Esophagus muscularis mucosa (tissue), 4 donors: Measurements from ENCODE around the gene NAA11. TPM values are rescaled to one million over a fixed set of nuclear protein-coding genes. Genes with fewer than 3 reads are reported as not detected.

Source experiments
- DNase-seq: peaks from one replicate; pipeline ENCODE4 v3.0.0-alpha.2; 2017; ENCODE audit errors: extremely low spot score
- H3K27ac ChIP-seq, 4 donors: fragments of 200-600 bp; sonication (generic); replicated peaks in 1 of 4; 1 replicate in 3 of 4; 2 replicates in 1 of 4; pipeline ENCODE4 v1.5.1; 2016 to 2019; ENCODE audit warnings: mild to moderate bottlenecking in 1 of 4
- H3K27me3 ChIP-seq, 4 donors: fragments of 200-600 bp; sonication (generic); one replicate each; pipeline versions ENCODE4 v1.5.1 to v1.6.0; 2016 to 2019
- H3K36me3 ChIP-seq, 4 donors: fragments of 200-600 bp; sonication (generic); one replicate each; pipeline ENCODE4 v1.5.1; 2016 to 2019
- H3K4me1 ChIP-seq, 4 donors: fragments of 200-600 bp; sonication (generic); one replicate each; pipeline ENCODE4 v1.5.1; 2016 to 2019
- H3K4me3 ChIP-seq, 4 donors: fragments of 200-600 bp; sonication (generic); 1 replicate in 2 of 4; 2 replicates in 2 of 4; pipeline ENCODE4 v1.5.1; 2016 to 2019; ENCODE audit warnings: mild to moderate bottlenecking in 4 of 4, moderate library complexity in 1 of 4
- H3K9me3 ChIP-seq, 4 donors: fragments of 200-600 bp; sonication (generic); 1 replicate in 3 of 4; 2 replicates in 1 of 4; pipeline ENCODE4 v1.5.1; 2016 to 2019
- CTCF ChIP-seq, 3 experiments: fragments of 200-600 bp in 2 of 3; fragments of 450-650 bp in 1 of 3; sonication (generic) in 2 of 3; IDR thresholded peaks; one replicate each; pipeline ENCODE4 v1.5.1; 2017 to 2019; ENCODE audit warnings: antibody characterized with exemption in 3 of 3, mild to moderate bottlenecking in 2 of 3, moderate library complexity in 1 of 3
- EP300 ChIP-seq: sonication (generic); formaldehyde crosslinking; IDR thresholded peaks from one replicate; pipeline ENCODE4 v1.6.1; 2017; ENCODE audit warnings: antibody characterized with exemption
- POLR2A ChIP-seq: fragments of 450-650 bp; IDR thresholded peaks from one replicate; pipeline ENCODE4 v1.6.1; 2017; ENCODE audit warnings: antibody characterized with exemption, moderate library complexity, mild to moderate bottlenecking, low read depth
- POLR2AphosphoS5 ChIP-seq, 2 donors: sonication (generic); formaldehyde crosslinking; IDR thresholded peaks; one replicate each; pipeline ENCODE4 v1.6.1; 2017; ENCODE audit warnings: antibody characterized with exemption in 2 of 2
- WGBS: methylation state at CpG from one replicate; pipeline ENCODE4 v1.1.5; 2018; 5-methylcytosine and 5-hydroxymethylcytosine counted together
- intact Hi-C: fragments of 100-400 bp; cut with DNase I; formaldehyde crosslinking; loops from one replicate; pipeline ENCODE4 v1.15.1; 2023
- total RNA-seq, 4 donors: library from RNA; depleted of rRNA; stranded (reverse); fragments of >200 nt; gene quantifications; one replicate each; pipeline versions ENCODE4 v1.1.0 to v1.2.1, GENCODE V29; 2016

Gene NAA11
- total RNA-seq, 4 donors from 2014 or later: not detected

- DNase-seq: no peak
- 90% methylated on average over 2 of the region's 2 CpGs for WGBS
- Histone ChIP-seq H3K36me3 (no peaks in the 10 kb centered on the region), H3K9me3 (peaks cover 0 to 12% (median 5%) of the 10 kb centered on the region in 4 donors), H3K27me3 (no peaks in the 10 kb centered on the region), H3K4me1 (peaks cover 3 to 12% (median 6%) of the 10 kb centered on the region in 4 donors), H3K4me3 (no peak overlapping the region), H3K27ac (no peak overlapping the region)
- no peak for TF ChIP-seq POLR2AphosphoS5 (IDR thresholded peaks at IDR 0.05)
- TF ChIP-seq CTCF (IDR thresholded peaks at IDR 0.05): no peak
- TF ChIP-seq POLR2A: no peak
- TF ChIP-seq EP300: no peak
- intact Hi-C loops: no loop called here
These were observed 22.5 kb upstream of the NAA11 start for GRCh38 chr4:79348405-79348804.

GRCh38 chr4:79341893-79342653, 16.2 kb upstream of the NAA11 start:
- no peak for DNase-seq
- Histone ChIP-seq H3K27ac (no peak overlapping the region), H3K27me3 (no peaks in the 10 kb centered on the region), H3K36me3 (no peaks in the 10 kb centered on the region), H3K4me3 (no peak overlapping the region), H3K9me3 (peaks cover 0 to 28% (median 10%) of the 10 kb centered on the region in 4 donors), H3K4me1 (peaks cover 3 to 11% (median 6%) of the 10 kb centered on the region in 4 donors)
- 87% methylated on average over 3 of the region's 3 CpGs for WGBS
- TF ChIP-seq POLR2A (no peak), EP300 (no peak), CTCF (IDR thresholded peaks at IDR 0.05) (no peak)
- intact Hi-C loops: no loop called here

- peaks cover 0 to 28% (median 10%) of the 10 kb centered on the region in 4 donors for H3K9me3 ChIP-seq
- WGBS: no CpG with 5 or more reads among the region's 2 CpGs
- intact Hi-C loops: no loop called here
- no peaks in the 10 kb centered on the region for H3K36me3 ChIP-seq
- H3K27me3 ChIP-seq: no peaks in the 10 kb centered on the region
- H3K4me1 ChIP-seq: no peaks in the 10 kb centered on the region
- no peak overlapping the region for H3K4me3 ChIP-seq
- no peak for TF ChIP-seq CTCF (IDR thresholded peaks at IDR 0.05)
- no peak for TF ChIP-seq POLR2AphosphoS5 (IDR thresholded peaks at IDR 0.05)
- no peak for TF ChIP-seq EP300
- TF ChIP-seq POLR2A: no peak
- no peak for DNase-seq
- no peak overlapping the region for H3K27ac ChIP-seq
These were observed 14.7 kb upstream of the NAA11 start for GRCh38 chr4:79340568-79340967.

- Histone ChIP-seq H3K4me1 (no peaks in the 10 kb centered on the region), H3K27me3 (no peaks in the 10 kb centered on the region), H3K27ac (no peak overlapping the region), H3K36me3 (no peaks in the 10 kb centered on the region), H3K4me3 (no peak overlapping the region), H3K9me3 (peaks cover 0 to 15% (median 4%) of the 10 kb centered on the region in 4 donors)
- intact Hi-C loops: no loop called here
- TF ChIP-seq POLR2A (no peak), POLR2AphosphoS5 (IDR thresholded peaks at IDR 0.05) (no peak), CTCF (IDR thresholded peaks at IDR 0.05) (no peak), EP300 (no peak)
- DNase-seq: no peak
These were observed 12.3 kb upstream of the NAA11 start for GRCh38 chr4:79338148-79338547.

GRCh38 chr4:79334783-79335182, 8.9 kb upstream of the NAA11 start:
- Histone ChIP-seq H3K4me3 (no peak overlapping the region), H3K36me3 (no peaks in the 10 kb centered on the region), H3K27ac (no peak overlapping the region), H3K27me3 (no peaks in the 10 kb centered on the region), H3K4me1 (no peaks in the 10 kb centered on the region), H3K9me3 (no peaks in the 10 kb centered on the region)
- no peak for TF ChIP-seq POLR2A
- no peak for TF ChIP-seq POLR2AphosphoS5 (IDR thresholded peaks at IDR 0.05)
- TF ChIP-seq CTCF (IDR thresholded peaks at IDR 0.05): no peak
- no peak for TF ChIP-seq EP300
- 63% methylated on average over 1 of the region's 1 CpG for WGBS
- DNase-seq: no peak
- intact Hi-C loops: no loop called here
